Stimulated activated CD8-positive, alpha-beta memory T cell treated with anti-CD3 and anti-CD28 coated beads, Interleukin-7, amount 100 ng/mL, for 24 hours (primary cell): ENCODE measurements around the gene HOOK1.
"Not testable (repeated sequence)": the region's sequence is repeated elsewhere in the genome, so short reads cannot be mapped to it uniquely, and the experiment has no call there.

ENCODE experiments used
- DNase-seq: peaks from one replicate; pipeline ENCODE4 v3.0.0-alpha.2; 2020; ENCODE audit warnings: low read depth

Gene HOOK1

GRCh38 chr1:59885160-59885832 is 70.5 kb downstream of the HOOK1 start:
- DNase-seq = no peak

DNA sequence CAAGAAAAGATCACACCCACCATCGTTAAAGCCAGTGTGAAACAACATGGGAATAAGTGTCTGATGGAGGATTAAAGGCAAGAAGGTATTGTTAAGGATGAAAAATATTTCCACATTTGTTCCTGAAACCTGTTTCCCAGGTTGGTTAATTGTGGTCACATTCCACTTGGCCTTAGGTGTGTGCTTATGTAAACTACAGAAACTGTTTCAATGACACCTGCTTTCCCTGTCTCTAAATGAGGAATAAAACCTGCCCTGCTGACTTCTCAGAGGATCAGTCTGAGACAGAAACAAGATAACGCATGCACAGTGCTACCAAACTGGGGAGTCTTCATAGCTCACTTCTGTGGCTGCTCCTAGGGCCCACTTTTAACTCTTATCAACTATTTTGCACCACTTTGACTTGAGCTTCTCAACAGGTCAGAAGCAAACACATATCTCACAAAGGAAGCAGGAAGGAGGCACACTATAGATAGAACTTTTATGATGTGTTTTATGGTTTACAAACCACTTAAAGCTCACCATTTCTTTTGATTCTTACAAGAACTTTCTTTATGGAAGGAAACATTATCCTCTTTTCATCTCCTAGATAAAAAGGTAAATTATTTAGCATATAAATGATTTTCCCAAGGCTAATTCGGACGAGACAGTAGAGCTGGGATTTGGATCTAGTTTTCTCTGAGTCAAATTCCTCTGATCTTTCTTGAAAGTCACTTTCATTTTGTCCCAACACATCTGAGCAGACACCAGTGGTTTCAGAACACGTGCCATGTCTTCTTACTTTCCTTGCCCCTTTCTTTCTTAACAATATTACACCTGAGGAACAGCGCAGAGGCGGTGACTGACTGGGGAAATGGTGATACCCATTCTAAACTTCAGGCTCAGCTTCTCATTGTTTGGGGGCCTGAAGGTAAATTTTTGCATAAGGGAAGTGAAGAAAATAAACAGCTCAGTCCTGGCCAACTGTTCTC is 78.4 kb downstream of the HOOK1 start:
- no peak for DNase-seq

GRCh38 chr1:59897165-59897564 is 82.4 kb downstream of the HOOK1 start:
- DNase-seq = no peak

DNA sequence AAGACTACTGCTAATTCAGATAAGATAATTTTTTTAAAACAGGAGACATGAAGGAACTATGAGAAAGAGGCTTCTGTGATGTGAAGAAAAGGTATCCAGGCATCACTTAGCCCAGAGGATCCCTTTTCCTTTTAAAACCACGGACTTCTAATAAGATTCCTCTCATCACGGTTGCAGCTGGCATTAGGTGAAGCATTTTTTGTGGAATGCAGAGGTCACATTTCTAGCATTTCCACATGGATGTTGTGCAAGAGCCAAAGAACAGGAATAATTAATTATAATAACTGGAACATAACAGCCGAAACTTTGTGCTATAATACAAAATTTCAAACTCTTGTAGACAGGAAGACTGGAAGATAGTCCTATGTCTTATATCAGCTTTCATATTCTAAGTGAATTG is 84.2 kb downstream of the HOOK1 start:
- DNase-seq = no peak

GRCh38 chr1:59900640-59901039 is 85.9 kb downstream of the HOOK1 start:
- DNase-seq = no peak

DNA sequence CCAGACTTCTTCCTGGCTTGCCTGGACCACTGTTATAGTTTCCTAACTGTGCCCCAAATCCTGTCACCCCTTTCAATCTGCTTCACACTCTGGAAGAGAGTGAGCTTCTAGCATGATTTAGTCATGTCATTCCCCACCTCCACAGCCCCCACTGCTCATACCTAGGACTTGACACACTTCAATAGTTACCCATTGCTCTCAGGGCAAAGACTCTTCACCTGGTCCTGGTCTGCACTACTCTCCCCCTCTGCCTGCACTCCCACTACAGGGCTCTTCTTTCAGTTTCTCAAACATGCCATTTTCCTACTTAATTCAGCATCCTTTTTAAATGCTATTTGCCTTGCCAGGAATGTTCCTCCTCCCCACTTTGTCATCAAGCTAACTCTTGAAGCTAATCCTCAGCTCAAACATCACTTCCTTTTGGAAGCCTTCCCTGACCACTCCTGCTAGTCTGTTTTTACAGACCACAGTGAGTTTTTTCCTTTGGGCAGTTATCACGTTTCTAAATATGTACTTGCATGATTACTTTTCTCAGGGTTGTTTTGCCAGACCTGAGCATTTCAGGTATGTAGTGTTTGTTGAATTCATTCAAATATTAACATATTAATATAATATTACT is 87.1 kb downstream of the HOOK1 start:
- no peak for DNase-seq

- no peak for DNase-seq
Observed at GRCh38 chr1:59903141-59903754, 88.5 kb downstream of the HOOK1 start.

GRCh38 chr1:59906931-59907330 is 92.2 kb downstream of the HOOK1 start:
- DNase-seq = no peak

DNA sequence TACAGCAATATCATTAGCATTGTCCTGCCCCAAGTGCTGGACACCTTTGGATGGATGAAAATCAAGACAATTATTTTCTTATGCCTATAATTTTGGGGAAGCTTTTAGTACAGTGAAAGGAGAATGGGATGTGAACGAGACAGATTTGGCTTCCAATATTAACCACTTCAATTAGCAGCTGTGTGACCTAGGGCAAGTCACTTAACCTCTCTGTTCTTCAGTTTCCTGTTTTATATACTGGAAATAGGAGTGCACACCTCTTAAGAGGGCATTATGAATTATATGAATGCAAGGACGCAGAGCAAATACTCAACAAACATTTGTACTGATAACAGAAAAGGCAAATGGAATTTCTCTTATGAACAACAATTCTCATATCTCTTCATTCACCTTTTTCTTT is 93.3 kb downstream of the HOOK1 start:
- DNase-seq = no peak

DNA sequence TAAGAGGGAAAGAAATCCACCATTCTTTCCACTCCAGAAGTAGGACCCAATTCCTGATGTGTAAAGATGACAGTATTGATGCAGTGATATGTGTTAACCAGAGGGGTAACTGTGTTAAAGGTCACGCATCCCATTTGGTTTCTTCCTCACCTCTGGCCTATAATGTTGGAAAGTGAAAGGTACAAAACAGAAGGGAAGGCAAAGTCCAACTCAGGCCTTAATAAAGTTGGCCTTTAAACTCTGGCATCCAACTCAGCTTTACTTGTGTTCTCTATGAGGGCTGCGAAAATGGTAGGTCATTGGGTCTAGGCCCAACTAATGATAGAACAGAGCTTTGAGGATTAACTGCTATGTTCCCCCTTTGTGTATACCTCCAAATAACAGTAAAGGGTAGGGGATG is 93.9 kb downstream of the HOOK1 start:
- DNase-seq = no peak

- not testable (repeated sequence) for DNase-seq
Observed at GRCh38 chr1:59914791-59915286, 100.1 kb downstream of the HOOK1 start.

GRCh38 chr1:59915516-59915915 is 100.8 kb downstream of the HOOK1 start:
- DNase-seq = no peak

GRCh38 chr1:59917026-59917784 is 102.5 kb downstream of the HOOK1 start:
- DNase-seq = no peak

DNA sequence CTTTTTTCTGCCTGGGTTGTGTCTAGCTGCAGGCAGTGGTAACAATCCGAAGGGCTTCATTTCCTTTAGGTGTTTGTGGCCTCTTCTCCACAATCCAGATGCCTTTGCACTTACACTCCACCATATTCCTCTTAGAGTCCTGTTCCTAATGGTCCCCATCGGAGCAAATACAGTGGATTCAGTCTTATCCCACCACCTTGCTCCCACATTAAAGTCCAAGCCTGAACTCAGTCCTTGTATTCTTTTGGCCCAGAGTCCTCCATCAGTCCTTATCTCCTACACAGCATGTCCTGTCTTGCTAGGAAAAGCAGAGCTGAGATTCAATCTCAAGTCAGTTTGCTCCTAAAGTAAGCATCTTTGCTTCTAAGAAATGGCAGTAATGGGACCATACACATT is 103.0 kb downstream of the HOOK1 start:
- DNase-seq = no peak

GRCh38 chr1:59919746-59920145 is 105.0 kb downstream of the HOOK1 start:
- no peak for DNase-seq

GRCh38 chr1:59921258-59921899 is 106.6 kb downstream of the HOOK1 start:
- not testable (repeated sequence) for DNase-seq

DNA sequence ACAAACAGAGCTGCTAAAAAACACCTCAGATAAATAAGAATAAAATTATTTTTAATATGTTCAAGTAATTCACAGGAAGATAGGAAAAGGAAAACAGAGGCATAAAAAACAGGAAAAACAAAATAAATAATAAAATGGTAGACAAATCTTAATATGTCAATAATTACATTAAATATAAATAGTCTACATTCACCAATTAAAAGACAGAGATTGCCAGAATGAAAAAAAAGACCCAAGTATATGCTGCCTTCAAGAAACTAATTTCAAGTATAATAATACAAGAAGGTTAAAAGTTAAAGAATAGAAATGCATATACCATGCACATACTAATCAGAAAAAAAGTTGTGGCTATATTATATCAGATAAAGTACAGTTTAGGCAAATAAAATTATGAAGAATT is 109.9 kb downstream of the HOOK1 start:
- DNase-seq = no peak
